Heart left ventricle (tissue), 16 donors: Measurements from ENCODE around the gene OR7A17. TPM values are rescaled to one million over a fixed set of nuclear protein-coding genes. Genes with fewer than 3 reads are reported as not detected.

ENCODE experiments used
- ATAC-seq, 4 donors: fragments of 200-7000 bp; cut with Tn5 transposase; one replicate each; pipeline ENCODE4 v1.9.1; 2020 to 2022; ENCODE audit warnings: moderate library complexity in 4 of 4, mild to moderate bottlenecking in 3 of 4, moderate number of reproducible peaks in 1 of 4
- DNase-seq, 5 donors: peaks; one replicate each; pipeline ENCODE4 v3.0.0-alpha.2; 2020
- H3K27ac ChIP-seq, 12 donors: fragments of 200-600 bp; sonication (generic) in 4 of 12; one replicate each; pipeline versions ENCODE4 v1.5.0 to v1.8.0; 2016 to 2022; ENCODE audit warnings: mild to moderate bottlenecking in 2 of 12
- H3K27me3 ChIP-seq, 9 donors: fragments of 200-600 bp; sonication (generic) in 2 of 9; one replicate each; pipeline versions ENCODE4 v1.5.1 to v1.8.0; 2016 to 2022; ENCODE audit warnings: mild to moderate bottlenecking in 3 of 9
- H3K36me3 ChIP-seq, 9 donors: fragments of 200-600 bp; sonication (generic) in 2 of 9; one replicate each; pipeline versions ENCODE4 v1.5.0 to v1.8.0; 2018 to 2022; ENCODE audit warnings: mild to moderate bottlenecking in 2 of 9
- H3K4me1 ChIP-seq, 12 donors: fragments of 200-600 bp; sonication (generic) in 4 of 12; one replicate each; pipeline versions ENCODE4 v1.5.0 to v1.8.0; 2016 to 2022; ENCODE audit warnings: mild to moderate bottlenecking in 3 of 12
- H3K4me3 ChIP-seq, 12 donors: fragments of 200-600 bp; sonication (generic) in 4 of 12; one replicate each; pipeline versions ENCODE4 v1.5.0 to v1.8.0; 2017 to 2022; ENCODE audit warnings: mild to moderate bottlenecking in 9 of 12, moderate library complexity in 4 of 12
- H3K9me3 ChIP-seq, 12 donors: fragments of 200-600 bp; sonication (generic) in 4 of 12; one replicate each; pipeline versions ENCODE4 v1.5.0 to v1.8.0; 2016 to 2022; ENCODE audit warnings: mild to moderate bottlenecking in 1 of 12
- CTCF ChIP-seq, 12 donors: fragments of 200-600 bp; sonication (generic) in 4 of 12; IDR thresholded peaks; one replicate each; pipeline versions ENCODE4 v1.5.0 to v1.8.0; 2018 to 2022; ENCODE audit warnings: antibody characterized with exemption in 12 of 12, mild to moderate bottlenecking in 5 of 12
- POLR2A ChIP-seq, 2 donors: fragments of 450-650 bp; IDR thresholded peaks; one replicate each; pipeline ENCODE4 v1.6.1; 2017; ENCODE audit warnings: antibody characterized with exemption in 2 of 2, mild to moderate bottlenecking in 2 of 2, moderate library complexity in 2 of 2
- WGBS, 4 donors: extraction: QIAGEN DNeasy Blood & Tissue Kit in 2 of 4; methylation state at CpG; one replicate each; pipeline versions ENCODE4 v1.1.5 to v1.1.7; 2013 to 2018; 5-methylcytosine and 5-hydroxymethylcytosine counted together
- intact Hi-C, 10 donors: fragments of 100-400 bp; cut with DNase I; formaldehyde crosslinking; loops; one replicate each; pipeline versions ENCODE4 v1.11.1 to v1.14.2; 2022
- polyA plus RNA-seq, 2 donors: library from polyadenylated mRNA; stranded (reverse); fragments of 200-250 nt; gene quantifications; one replicate each; pipeline ENCODE4 v1.2.3, GENCODE V29; 2013
- total RNA-seq, 9 donors: library from RNA; depleted of rRNA in 2 of 9; stranded (reverse); fragments of >200 nt in 2 of 9; fragmentation: NEBNext Ultra II Directional in 3 of 9; extraction: Animal tissue kit (Norgen Biotek cat#: 25700) in 3 of 9; gene quantifications; one replicate each; pipeline versions ENCODE4 v1.1.0 to v1.2.4, GENCODE V29; 2016 to 2023
- donor health status: ischemic (EF 13 %, LVEDD 7.1; RV severe dilation, severe dysfunction).
- donor health status: healthy with polysubstance abuse.
- donor health status: DM: no; HTN: yes; CAD: no.
- donor health status: DM: no; HTN: no; CAD: no.
- donor health status: ischemic (EF 25% LVEDD 6.9; RV normal size, moderate dysfunction).
- donor health status: ischemic (EF 25% LVEDD 5.7; RV mildly dilated, moderate dysfunction).
- donor health status: healthy.
- donor health status: DM: yes; HTN: yes; CAD: no.
- donor health status: ischemic (EF 35%, LVEDD 5.7; RV mildly dilated, moderate dysfunction).
- donor health status: nonischemic (EF 11% LVEDD 7.7; RV severe dilation, severe dysfunction).
- donor health status: DM: yes; HTN: yes; CAD: no.
- donor health status: PGD.
- donor health status: ischemic (EF 29% LVEDD 5.4; RV normal size, mild dysfunction).
- donor health status: nonischemic (EF 23%, LVEDD 6.1; RV moderate dilation, normal function).

The OR7A17 gene
- total and polyA plus RNA-seq, 11 donors, result not detected

- DNase-seq (no peak), ATAC-seq (no peak)
- no peaks in the 10 kb centered on the region for H3K4me1 ChIP-seq
- peaks cover 0 to 11% (median 0%) of the 10 kb centered on the region in 9 donors for H3K27me3 ChIP-seq
- 75 to 83% (median 80%) methylated on average over 4 of the region's 4 CpGs for WGBS, 4 donors
- no peak overlapping the region for H3K4me3 ChIP-seq
- peaks cover 0 to 13% (median 0%) of the 10 kb centered on the region in 12 donors for H3K9me3 ChIP-seq
- H3K27ac ChIP-seq, result no peak overlapping the region
- TF ChIP-seq POLR2A (IDR thresholded peaks at IDR 0.05) (no peak), CTCF (IDR thresholded peaks at IDR 0.05) (peak in 10 of 12 donors; percentile 10 to 47 (median 28))
- no peaks in the 10 kb centered on the region for H3K36me3 ChIP-seq
- intact Hi-C loops, result loop anchor here in 1 of 10 donors (5.0 kb wide), 1 partner anchor 281 kb away; no protein-coding TSS in a partner anchor
Measured at GRCh38 chr19:14871619-14872230, 14.2 kb downstream of the OR7A17 start.

DNA sequence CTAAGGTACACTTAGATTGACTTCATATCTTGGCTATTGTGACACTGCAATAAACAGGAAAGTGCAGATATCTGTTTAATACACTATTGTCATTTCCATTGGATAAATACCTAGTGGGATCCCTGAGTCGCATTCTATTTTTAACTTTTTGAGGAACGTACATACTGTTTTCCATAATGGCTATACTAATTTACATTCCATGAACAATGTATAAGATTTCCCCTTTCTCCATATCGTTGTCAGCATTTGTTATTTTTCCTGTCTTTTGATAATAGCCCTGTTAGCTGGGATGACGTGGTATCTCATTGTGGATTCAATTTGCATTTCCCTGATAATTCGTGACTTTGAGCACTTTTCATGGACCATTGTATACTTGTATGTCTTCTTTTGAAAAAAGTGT is 17.4 kb downstream of the OR7A17 start:
- 60 to 66% (median 64%) methylated on average over 5 of the region's 5 CpGs for WGBS, 4 donors
- H3K36me3 ChIP-seq, result no peaks in the 10 kb centered on the region
- H3K27me3 ChIP-seq, result peaks cover 0 to 11% (median 0%) of the 10 kb centered on the region in 9 donors
- no peak for TF ChIP-seq CTCF (IDR thresholded peaks at IDR 0.05)
- no peak for TF ChIP-seq POLR2A (IDR thresholded peaks at IDR 0.05)
- peaks cover 0 to 13% (median 0%) of the 10 kb centered on the region in 12 donors for H3K9me3 ChIP-seq
- DNase-seq (no peak), ATAC-seq (no peak)
- no peaks in the 10 kb centered on the region for H3K4me1 ChIP-seq
- no peak overlapping the region for H3K27ac ChIP-seq
- no peak overlapping the region for H3K4me3 ChIP-seq
- intact Hi-C loops, result no loop called here

DNA sequence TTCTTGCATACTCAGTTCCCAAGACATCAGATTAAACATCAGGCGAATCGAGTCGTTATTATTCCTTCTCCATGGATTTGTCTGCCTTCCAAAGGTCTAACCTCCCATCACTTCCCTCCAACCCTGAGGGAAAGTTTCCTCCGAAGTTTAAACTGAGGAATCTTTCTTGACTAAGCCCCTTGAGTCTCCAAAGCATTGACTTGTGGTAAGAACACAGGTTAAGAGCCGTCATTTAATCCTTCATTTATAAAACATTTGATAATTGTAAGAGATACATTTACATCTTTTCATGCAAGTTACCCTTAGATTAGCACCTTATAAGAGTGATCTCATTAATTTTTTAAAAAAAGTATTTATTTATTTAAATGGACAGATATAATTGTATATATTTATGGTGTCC is 37.1 kb downstream of the OR7A17 start, which contains the start of gene OR7A10:
Gene OR7A10, minus strand, starts transcription at position 101 of the 400 bp plus-strand sequence. CDS start 7,045 bp downstream, outside the sequence.
- DNase-seq (no peak), ATAC-seq (no peak)
- no peak within 1 kb of the TSS for H3K4me3 ChIP-seq
- H3K4me1 ChIP-seq, result no peaks in the 10 kb centered on the region
- no peaks in the 10 kb centered on the region for H3K9me3 ChIP-seq
- WGBS, 4 donors, result 63 to 75% (median 70%) methylated on average over 5 of the region's 5 CpGs
- TF ChIP-seq CTCF (IDR thresholded peaks at IDR 0.05), result no peak
- no peaks in the 10 kb centered on the region for H3K36me3 ChIP-seq
- no peak within 1 kb of the TSS for H3K27ac ChIP-seq
- peaks cover 0 to 9% (median 0%) of the 10 kb centered on the region in 9 donors for H3K27me3 ChIP-seq
- intact Hi-C loops, result no loop called here

GRCh38 chr19:14843578-14843977 is 42.4 kb downstream of the OR7A17 start:
- DNase-seq (no peak), ATAC-seq (peak in 2 of 4 donors; percentile 31 to 65)
- Histone ChIP-seq H3K27ac (no peak overlapping the region), H3K4me1 (no peaks in the 10 kb centered on the region), H3K36me3 (no peaks in the 10 kb centered on the region), H3K4me3 (no peak overlapping the region), H3K9me3 (peaks cover 0 to 9% (median 0%) of the 10 kb centered on the region in 12 donors), H3K27me3 (peaks cover 0 to 4% (median 0%) of the 10 kb centered on the region in 9 donors)
- TF ChIP-seq CTCF (IDR thresholded peaks at IDR 0.05) (no peak), POLR2A (IDR thresholded peaks at IDR 0.05) (no peak)
- intact Hi-C loops, result no loop called here
- 48 to 63% (median 52%) methylated on average over 6 of the region's 6 CpGs for WGBS, 4 donors
